ENCODE data around the gene MAN2A1. TPM values are rescaled to one million over a fixed set of nuclear protein-coding genes. Genes with fewer than 3 reads are reported as not detected.

Gene MAN2A1
- total RNA-seq, 1 experiment from 2014 or later = 21.8 TPM

DNA sequence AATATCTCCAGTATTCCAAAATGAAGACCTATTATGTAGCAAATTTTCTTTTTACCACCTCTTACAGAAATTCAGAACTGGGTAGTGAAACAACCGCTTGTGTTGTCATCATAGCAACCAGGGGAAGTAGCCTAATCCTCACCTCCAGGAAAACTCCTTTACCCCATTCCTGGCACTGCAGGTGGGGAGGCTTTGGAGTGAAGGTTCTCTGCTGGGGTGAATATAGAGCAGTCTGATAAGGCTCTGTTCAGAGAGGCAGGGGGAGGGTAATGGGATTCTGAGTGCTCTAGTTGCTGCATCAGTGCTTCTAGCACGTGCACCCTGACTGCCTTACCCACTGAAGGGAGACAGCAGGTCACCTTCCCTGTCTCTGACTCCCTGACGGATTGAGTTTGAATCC is 116.2 kb downstream of the MAN2A1 start:
- Histone ChIP-seq H3K36me3 (ENCODE audit: low read depth, low read length) (no peaks in the 10 kb centered on the region), H3K27ac (ENCODE audit: low read length) (no peak overlapping the region), H3K4me3 (ENCODE audit: low read length) (no peak overlapping the region), H3K79me2 (ENCODE audit: low read length) (no peaks in the 10 kb centered on the region), H3K9ac (ENCODE audit: low read length) (no peak overlapping the region), H3K9me2 (replicated peaks; ENCODE audit: low read length) (no peaks in the 10 kb centered on the region), H4K20me1 (ENCODE audit: low read length) (no peaks in the 10 kb centered on the region), H3K27me3 (ENCODE audit: low read length) (no peaks in the 10 kb centered on the region), H3K4me2 (ENCODE audit: low read length) (no peak overlapping the region), H3F3A (ENCODE audit: low read length, unreplicated experiment) (no peaks in the 10 kb centered on the region), H3K4me1 (ENCODE audit: insufficient read depth, low read length) (no peaks in the 10 kb centered on the region), H2AFZ (ENCODE audit: low read length) (no peak overlapping the region), H3K9me3 (ENCODE audit: low read length) (no peaks in the 10 kb centered on the region)
- ChIA-PET POLR2A (ENCODE audit: unreplicated experiment) (no interaction called here), CTCF (no interaction called here)
- no TSS peak for BruUV-seq (replicated peaks)
- no peak for ATAC-seq
- TF ChIP-seq EZH2phosphoT487 (IDR thresholded peaks at IDR 0.05; ENCODE audit: borderline replicate concordance, low read length) (no peak), EZH2 (IDR thresholded peaks at IDR 0.05; ENCODE audit: low read length, unreplicated experiment) (no peak)
- TF ChIP-seq, protein P1, sequence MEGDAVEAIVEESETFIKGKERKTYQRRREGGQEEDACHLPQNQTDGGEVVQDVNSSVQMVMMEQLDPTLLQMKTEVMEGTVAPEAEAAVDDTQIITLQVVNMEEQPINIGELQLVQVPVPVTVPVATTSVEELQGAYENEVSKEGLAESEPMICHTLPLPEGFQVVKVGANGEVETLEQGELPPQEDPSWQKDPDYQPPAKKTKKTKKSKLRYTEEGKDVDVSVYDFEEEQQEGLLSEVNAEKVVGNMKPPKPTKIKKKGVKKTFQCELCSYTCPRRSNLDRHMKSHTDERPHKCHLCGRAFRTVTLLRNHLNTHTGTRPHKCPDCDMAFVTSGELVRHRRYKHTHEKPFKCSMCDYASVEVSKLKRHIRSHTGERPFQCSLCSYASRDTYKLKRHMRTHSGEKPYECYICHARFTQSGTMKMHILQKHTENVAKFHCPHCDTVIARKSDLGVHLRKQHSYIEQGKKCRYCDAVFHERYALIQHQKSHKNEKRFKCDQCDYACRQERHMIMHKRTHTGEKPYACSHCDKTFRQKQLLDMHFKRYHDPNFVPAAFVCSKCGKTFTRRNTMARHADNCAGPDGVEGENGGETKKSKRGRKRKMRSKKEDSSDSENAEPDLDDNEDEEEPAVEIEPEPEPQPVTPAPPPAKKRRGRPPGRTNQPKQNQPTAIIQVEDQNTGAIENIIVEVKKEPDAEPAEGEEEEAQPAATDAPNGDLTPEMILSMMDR (conservative IDR thresholded peaks at IDR 0.05; ENCODE audit: low read depth, low read length) = no peak
- intact Hi-C loops (cut with micrococcal nuclease) = no loop called here
- DNase-seq = no peak

DNA sequence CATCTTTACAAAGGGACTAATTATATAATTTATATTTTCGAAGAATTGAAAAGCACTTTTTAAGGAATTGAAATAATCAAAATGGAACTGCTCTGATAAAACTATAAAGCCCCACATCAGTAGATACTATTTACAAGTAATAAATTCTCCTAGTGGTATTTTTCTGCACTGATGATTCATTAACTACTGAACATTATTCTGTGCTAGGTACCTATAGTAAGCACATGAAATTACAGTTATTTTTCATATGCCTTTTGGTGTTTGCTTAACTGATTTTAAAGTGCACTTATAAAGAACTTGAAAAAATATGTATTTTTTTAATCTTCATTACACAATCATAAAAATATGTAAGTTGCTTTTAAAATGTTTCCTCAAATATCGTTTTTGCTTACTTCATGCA is 123.0 kb downstream of the MAN2A1 start:
- H3K36me3 ChIP-seq (ENCODE audit: low read depth, low read length) = no peaks in the 10 kb centered on the region
- H3K27ac ChIP-seq (ENCODE audit: low read length) = no peak overlapping the region
- no peaks in the 10 kb centered on the region for H3F3A ChIP-seq (ENCODE audit: low read length, unreplicated experiment)
- no peak for DNase-seq
- H3K79me2 ChIP-seq (ENCODE audit: low read length) = no peaks in the 10 kb centered on the region
- intact Hi-C loops (cut with micrococcal nuclease) = no loop called here
- H4K20me1 ChIP-seq (ENCODE audit: low read length) = no peaks in the 10 kb centered on the region
- CTCF ChIA-PET = no interaction called here
- H3K9me2 ChIP-seq (replicated peaks; ENCODE audit: low read length) = no peaks in the 10 kb centered on the region
- no peak overlapping the region for H3K9ac ChIP-seq (ENCODE audit: low read length)
- H3K27me3 ChIP-seq (ENCODE audit: low read length) = no peaks in the 10 kb centered on the region
- H3K4me3 ChIP-seq (ENCODE audit: low read length) = no peak overlapping the region
- POLR2A ChIA-PET (ENCODE audit: unreplicated experiment) = no interaction called here
- TF ChIP-seq EZH2phosphoT487 (IDR thresholded peaks at IDR 0.05; ENCODE audit: borderline replicate concordance, low read length) = no peak
- TF ChIP-seq EZH2 (IDR thresholded peaks at IDR 0.05; ENCODE audit: low read length, unreplicated experiment) = no peak
- TF ChIP-seq, protein P1 (conservative IDR thresholded peaks at IDR 0.05; ENCODE audit: low read depth, low read length) = no peak
- H3K9me3 ChIP-seq (ENCODE audit: low read length) = no peaks in the 10 kb centered on the region
- no peaks in the 10 kb centered on the region for H3K4me1 ChIP-seq (ENCODE audit: insufficient read depth, low read length)
- ATAC-seq = peak; percentile 53; the same call in 1 of the 2 replicates
- no TSS peak for BruUV-seq (replicated peaks)
- no peak overlapping the region for H3K4me2 ChIP-seq (ENCODE audit: low read length)
- no peak overlapping the region for H2AFZ ChIP-seq (ENCODE audit: low read length)

DNA sequence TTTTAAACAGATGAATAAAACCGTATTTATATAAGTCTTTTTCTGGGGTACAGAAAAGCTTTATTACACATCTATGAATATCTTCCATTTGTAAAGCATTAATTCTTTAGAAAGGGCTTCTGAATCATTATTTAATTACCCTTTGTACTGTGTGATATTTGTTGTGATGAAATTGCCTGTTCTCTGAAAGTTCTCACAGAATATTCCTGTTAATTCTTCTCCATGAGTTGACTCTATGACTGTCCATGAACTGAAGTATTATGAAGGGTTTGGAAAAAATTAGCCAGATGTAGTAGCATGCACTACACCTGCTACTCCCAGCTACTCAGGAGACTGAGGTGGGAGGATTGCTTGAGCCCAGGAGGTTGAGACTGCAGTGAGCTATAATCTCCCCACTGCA is 127.0 kb downstream of the MAN2A1 start:
- Histone ChIP-seq H3K79me2 (ENCODE audit: low read length) (no peaks in the 10 kb centered on the region), H3K9me2 (replicated peaks; ENCODE audit: low read length) (no peaks in the 10 kb centered on the region), H4K20me1 (ENCODE audit: low read length) (no peaks in the 10 kb centered on the region), H3K36me3 (ENCODE audit: low read depth, low read length) (no peaks in the 10 kb centered on the region), H3K9me3 (ENCODE audit: low read length) (no peaks in the 10 kb centered on the region), H3K4me2 (ENCODE audit: low read length) (no peak overlapping the region), H3K4me3 (ENCODE audit: low read length) (no peak overlapping the region), H3K9ac (ENCODE audit: low read length) (no peak overlapping the region), H3K27ac (ENCODE audit: low read length) (no peak overlapping the region), H3K27me3 (ENCODE audit: low read length) (no peaks in the 10 kb centered on the region), H3K4me1 (ENCODE audit: insufficient read depth, low read length) (no peaks in the 10 kb centered on the region), H3F3A (ENCODE audit: low read length, unreplicated experiment) (no peaks in the 10 kb centered on the region), H2AFZ (ENCODE audit: low read length) (no peak overlapping the region)
- no peak for ATAC-seq
- BruUV-seq (replicated peaks) = no TSS peak
- DNase-seq = no peak
- intact Hi-C loops (cut with micrococcal nuclease) = no loop called here
- TF ChIP-seq, protein P1 (conservative IDR thresholded peaks at IDR 0.05; ENCODE audit: low read depth, low read length) = no peak
- TF ChIP-seq EZH2phosphoT487 (IDR thresholded peaks at IDR 0.05; ENCODE audit: borderline replicate concordance, low read length) (no peak), EZH2 (IDR thresholded peaks at IDR 0.05; ENCODE audit: low read length, unreplicated experiment) (no peak)
- ChIA-PET CTCF (no interaction called here), POLR2A (ENCODE audit: unreplicated experiment) (no interaction called here)
